ENCODE measurements around the gene TRIM4. TPM values are rescaled to one million over a fixed set of nuclear protein-coding genes. Genes with fewer than 3 reads are reported as not detected.

TRIM4 gene
- 24.9 and 25.7 TPM in 2 replicates for total RNA-seq

GRCh38 chr7:99918959-99919813 lies at the start of gene TRIM4:
TSS of gene TRIM4 (minus strand) at chr7:99919530. CDS start at chr7:99919401, 129 bp downstream.

GRCh38 chr7:99928994-99929729 lies 9.8 kb upstream of the TRIM4 start, which contains the start of gene GJC3:
TSS of gene GJC3 (minus strand) at chr7:99929620. CDS start at chr7:99929620, 0 bp downstream.

DNA sequence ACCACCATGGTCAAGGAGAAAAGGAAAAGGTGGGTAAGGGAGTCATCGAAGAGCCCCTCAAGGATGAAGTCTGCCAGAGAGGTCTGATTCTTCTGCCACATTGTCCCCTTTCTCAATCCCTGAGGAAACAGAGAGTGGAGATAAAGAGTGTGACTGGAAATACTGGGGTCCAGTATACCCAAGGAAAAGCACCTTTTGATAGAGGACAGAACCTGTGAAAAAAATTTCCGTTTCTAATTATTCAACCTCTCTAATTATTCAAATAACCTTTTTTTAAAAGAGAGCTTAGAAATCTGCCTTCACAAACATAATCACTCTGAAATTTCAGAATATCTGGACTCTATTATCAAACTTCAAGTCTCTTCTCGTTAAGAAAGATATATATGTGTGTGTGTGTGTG lies 42.4 kb downstream of the TRIM4 start, which contains the start of gene OR2AE1:
OR2AE1 (minus strand) TSS at position 101 of the 400 bp plus-strand sequence; CDS start at position 101, 0 bp downstream.

Other genes starting within 250 kb of the TRIM4 start
- not detected in 2 replicates for gene CYP3A5, start 239.5 kb downstream of the TRIM4 start, total RNA-seq
- not detected in 2 replicates for gene CYP3A7, start 184.3 kb downstream of the TRIM4 start, total RNA-seq
- gene CYP3A4, start 135.3 kb downstream of the TRIM4 start, total RNA-seq = not detected in 2 replicates
- not detected in 2 replicates for gene CYP3A43, start 91.5 kb downstream of the TRIM4 start, total RNA-seq
- gene OR2AE1, start 42.5 kb downstream of the TRIM4 start, total RNA-seq = 0.23 and 0.26 TPM in 2 replicates
- not detected in 2 replicates for gene GJC3, start 10.1 kb upstream of the TRIM4 start, total RNA-seq
- not detected in 2 replicates for gene AZGP1, start 56.5 kb upstream of the TRIM4 start, total RNA-seq
- 45.3 and 50.1 TPM in 2 replicates for gene ZKSCAN1, start 96.1 kb upstream of the TRIM4 start, total RNA-seq
- 7.6 and 10.4 TPM in 2 replicates for gene ZSCAN21, start 130.2 kb upstream of the TRIM4 start, total RNA-seq
- gene ZNF3, start 162.2 kb upstream of the TRIM4 start, total RNA-seq = 19.9 and 23.4 TPM in 2 replicates
- gene COPS6, start 169.4 kb upstream of the TRIM4 start, total RNA-seq = 61.5 and 69.7 TPM in 2 replicates
- gene MCM7, start 181.9 kb upstream of the TRIM4 start, total RNA-seq = 30.6 and 31.6 TPM in 2 replicates
- 16.0 and 21.3 TPM in 2 replicates for gene AP4M1, start 182.1 kb upstream of the TRIM4 start, total RNA-seq
- 63.1 and 64.4 TPM in 2 replicates for gene TAF6, start 199.8 kb upstream of the TRIM4 start, total RNA-seq
- gene CNPY4, start 200.1 kb upstream of the TRIM4 start, total RNA-seq = 29.6 and 41.7 TPM in 2 replicates
- 2.3 and 2.7 TPM in 2 replicates for gene MBLAC1, start 207.4 kb upstream of the TRIM4 start, total RNA-seq
- 52.0 and 57.4 TPM in 2 replicates for gene LAMTOR4, start 229.4 kb upstream of the TRIM4 start, total RNA-seq
- 4.8 and 10.7 TPM in 2 replicates for gene TRAPPC14, start 239.2 kb upstream of the TRIM4 start, total RNA-seq
- 4.8 and 5.5 TPM in 2 replicates for gene GAL3ST4, start 249.1 kb upstream of the TRIM4 start, total RNA-seq